CD4-positive, alpha-beta T cell treated with Interleukin-6 at 100 ng/mL for 8 hours (primary cell): Measurements from ENCODE around the gene MRPL55.

Experiments
- DNase-seq: peaks from one replicate; pipeline ENCODE4 v3.0.0-alpha.2; 2020; ENCODE audit warnings: mixed read lengths, low spot score

The MRPL55 gene

DNA sequence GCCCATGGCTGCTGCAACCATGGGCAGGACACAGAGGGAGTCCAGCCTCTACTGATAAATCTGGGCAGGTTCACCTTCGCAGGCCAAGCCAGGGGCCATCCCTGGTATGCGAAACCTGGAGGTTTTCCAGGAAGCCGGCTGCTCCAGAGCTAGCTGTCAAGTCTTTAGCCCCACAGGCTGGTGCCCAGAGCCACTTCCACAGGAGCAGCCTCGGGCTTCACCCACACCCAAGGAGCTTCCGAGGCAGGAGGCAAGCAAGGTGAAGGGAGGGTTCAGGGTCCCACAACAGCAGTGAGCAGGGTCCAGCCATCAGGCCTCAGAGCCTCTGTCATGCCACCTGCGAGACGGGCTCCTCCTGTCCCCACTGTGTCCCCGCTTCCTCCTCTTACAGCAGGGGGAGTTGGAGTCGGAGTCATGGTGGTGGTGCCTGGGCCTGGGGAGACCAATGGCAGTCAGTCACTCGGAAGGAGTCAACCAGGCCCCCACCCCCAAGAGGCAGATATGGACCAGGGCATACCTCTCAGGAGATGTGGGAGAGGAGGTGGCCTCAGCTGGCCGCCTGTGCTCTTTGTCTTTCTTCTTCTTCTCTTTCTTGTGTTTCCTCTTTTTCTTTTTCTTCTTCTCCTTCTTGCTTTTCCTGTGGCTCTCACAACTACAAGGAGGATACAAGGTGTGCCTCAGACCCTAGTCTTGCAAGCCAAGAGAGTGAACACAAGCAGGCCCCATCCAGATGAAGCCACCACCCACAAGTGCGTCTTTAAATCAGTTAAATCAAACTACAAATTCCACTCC, 8.1 kb downstream of the MRPL55 start:
- no peak for DNase-seq

DNA sequence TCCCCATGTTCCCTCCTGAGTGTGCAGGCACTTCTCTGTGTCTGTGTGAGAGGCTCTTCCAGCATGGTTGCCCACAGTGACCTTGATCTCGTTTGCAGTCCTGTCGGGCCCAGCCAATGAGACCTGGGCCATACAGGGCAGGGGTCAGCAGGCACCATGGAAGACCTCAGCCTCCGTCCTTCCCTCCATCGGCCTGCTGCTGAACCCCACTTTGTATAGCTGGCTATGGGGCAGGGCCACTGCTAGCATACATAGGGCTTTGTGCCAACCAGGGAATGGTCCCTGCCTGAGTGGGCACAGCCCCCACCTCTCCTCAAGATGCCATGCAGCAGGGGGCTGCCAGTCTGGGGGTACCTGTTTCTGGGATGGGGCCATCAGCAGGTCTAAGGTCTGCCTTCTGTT, 9.8 kb downstream of the MRPL55 start:
- no peak for DNase-seq

DNA sequence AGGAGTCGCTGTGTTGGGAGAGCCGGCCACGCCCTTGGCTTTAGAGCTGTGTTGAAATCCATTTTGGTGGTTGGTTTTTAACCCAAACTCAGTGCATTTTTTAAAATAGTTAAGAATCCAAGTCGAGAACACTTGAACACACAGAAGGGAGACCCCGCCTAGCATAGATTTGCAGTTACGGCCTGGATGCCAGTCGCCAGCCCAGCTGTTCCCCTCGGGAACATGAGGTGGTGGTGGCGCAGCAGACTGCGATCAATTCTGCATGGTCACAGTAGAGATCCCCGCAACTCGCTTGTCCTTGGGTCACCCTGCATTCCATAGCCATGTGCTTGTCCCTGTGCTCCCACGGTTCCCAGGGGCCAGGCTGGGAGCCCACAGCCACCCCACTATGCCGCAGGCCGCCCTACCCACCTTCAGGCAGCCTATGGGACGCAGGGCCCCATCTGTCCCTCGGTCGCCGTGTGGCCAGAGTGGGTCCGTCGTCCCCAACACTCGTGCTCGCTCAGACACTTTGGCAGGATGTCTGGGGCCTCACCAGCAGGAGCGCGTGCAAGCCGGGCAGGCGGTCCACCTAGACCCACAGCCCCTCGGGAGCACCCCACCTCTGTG, 10.7 kb downstream of the MRPL55 start:
- DNase-seq: no peak

DNA sequence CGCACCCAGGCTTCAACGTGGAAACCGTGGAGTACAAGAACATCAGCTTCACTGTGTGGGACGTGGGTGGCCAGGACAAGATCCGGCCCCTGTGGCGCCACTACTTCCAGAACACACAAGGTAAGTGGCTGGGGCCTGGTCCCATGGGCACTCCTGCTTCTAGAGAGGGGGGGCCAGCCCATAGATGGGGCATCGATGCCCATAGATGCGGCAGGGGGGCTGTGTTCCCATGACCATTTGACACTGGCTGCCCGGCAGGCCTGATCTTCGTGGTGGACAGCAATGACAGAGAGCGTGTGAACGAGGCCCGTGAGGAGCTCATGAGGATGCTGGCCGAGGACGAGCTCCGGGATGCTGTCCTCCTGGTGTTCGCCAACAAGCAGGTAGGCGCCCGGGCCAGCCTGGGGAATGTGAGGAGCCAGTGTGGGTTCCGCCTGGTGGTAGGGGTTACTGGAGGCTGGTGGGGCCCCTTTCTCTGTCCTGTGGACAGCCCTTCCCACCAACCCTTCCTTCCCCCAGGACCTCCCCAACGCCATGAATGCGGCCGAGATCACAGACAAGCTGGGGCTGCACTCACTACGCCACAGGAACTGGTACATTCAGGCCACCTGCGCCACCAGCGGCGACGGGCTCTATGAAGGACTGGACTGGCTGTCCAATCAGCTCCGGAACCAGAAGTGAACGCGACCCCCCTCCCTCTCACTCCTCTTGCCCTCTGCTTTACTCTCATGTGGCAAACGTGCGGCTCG, 11.6 kb downstream of the MRPL55 start:
- DNase-seq: no peak

DNA sequence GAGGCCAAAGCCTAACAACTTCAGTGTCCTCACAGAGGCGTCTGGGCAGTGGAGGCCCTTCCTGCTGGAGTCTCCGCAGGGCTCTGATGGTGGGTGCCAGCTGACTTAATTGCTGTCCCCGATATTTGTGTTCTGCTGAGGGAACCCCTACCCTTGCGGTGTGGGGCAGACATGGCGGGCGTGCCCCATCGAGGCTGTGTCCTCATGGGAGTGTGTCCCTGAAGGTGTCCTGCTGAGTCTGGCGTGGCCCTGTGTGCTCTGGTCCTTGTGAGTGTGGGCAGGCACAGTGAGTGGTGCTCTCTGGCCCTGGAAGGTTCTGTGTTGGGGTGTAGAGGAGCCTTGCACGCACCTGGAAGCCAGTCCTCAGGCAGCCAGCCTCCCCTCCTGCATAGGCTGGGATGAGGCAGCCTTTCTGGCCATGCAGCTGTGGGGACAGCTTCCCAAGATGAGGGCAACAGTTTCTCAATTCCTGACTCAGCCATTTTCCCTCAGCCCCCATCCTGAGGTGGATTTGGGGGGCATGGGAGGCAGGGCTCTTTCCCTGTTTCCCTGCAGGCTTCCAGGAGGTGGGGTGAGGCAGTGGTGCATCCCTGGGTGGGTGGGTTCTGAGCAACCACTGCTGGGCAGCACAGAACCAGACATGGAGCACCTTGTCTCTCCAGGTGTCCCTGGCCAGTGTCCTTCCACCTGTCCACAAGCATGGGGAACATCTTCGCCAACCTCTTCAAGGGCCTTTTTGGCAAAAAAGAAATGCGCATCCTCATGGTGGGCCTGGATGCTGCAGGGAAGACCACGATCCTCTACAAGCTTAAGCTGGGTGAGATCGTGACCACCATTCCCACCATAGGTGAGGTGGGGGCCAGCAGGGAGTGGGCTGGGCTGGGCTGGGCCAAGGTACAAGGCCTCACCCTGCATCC, 12.4 kb downstream of the MRPL55 start:
- DNase-seq: no peak

DNA sequence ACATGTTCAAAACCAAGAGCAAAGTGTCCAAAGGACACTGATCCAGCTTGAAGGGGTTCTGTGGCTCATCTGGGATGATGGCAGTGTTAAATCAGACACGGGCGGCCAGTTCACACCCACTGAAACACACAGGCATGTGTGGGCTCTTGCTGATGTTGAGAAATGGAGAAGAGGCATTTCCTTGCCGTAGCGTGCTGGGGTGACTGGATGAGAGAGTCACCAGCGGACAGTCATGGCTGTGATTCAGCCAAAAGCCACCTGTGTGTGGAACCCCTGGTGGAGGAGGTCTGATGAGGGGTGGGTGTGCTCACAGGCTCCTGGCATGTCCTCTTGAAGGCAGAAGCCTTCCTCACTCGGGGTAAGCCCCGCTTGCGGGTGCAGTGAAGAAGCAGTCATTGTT, 13.2 kb downstream of the MRPL55 start:
- no peak for DNase-seq

DNA sequence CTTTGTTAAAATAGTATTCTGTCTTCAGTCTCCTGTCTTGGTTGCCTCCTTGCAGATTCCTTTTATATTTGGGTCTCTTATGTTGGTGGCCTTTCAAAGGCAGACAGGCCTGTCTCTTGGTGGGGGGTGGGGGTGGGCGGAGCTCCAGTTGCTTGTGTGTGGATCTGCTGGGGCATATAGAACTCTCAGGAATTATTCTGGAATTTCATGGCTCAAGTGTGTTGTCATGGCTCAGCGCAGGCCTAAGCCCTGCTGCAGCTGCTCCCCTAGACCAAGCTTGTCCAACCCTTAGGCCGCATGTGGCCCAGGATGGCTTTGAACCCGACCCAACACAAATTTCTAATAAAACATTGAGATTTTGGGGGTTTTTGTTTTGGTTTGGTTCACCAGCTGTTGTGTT, 13.9 kb downstream of the MRPL55 start:
- no peak for DNase-seq

DNA sequence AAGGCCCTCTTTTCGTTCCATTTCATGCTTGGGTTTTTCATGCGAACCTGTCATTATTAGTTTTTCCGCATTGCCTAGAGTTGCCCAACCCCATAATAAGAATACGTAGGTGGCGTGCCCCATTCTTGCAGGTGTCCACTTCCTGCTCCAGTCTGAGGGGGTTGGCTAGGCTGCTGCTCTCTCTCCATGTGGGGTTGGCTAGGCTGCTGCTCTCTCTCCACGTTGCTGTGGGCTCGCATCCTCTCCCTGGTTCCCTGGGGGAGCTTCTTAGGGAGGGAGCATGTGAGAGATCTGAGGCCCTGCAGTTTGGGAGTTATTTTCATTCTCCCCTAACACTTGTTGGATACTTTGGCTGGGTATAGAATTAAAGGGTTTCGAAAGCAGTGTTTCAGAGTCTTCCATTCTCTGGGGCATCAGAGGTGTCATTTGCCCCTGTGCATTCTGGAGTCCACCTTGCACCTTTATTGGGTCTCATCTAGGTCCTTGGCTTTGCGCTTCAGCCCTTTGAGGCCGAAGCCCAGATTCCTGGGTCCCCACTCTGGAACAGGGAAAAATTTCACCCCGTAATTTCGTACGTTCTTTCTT, 14.6 kb downstream of the MRPL55 start:
- no peak for DNase-seq

DNA sequence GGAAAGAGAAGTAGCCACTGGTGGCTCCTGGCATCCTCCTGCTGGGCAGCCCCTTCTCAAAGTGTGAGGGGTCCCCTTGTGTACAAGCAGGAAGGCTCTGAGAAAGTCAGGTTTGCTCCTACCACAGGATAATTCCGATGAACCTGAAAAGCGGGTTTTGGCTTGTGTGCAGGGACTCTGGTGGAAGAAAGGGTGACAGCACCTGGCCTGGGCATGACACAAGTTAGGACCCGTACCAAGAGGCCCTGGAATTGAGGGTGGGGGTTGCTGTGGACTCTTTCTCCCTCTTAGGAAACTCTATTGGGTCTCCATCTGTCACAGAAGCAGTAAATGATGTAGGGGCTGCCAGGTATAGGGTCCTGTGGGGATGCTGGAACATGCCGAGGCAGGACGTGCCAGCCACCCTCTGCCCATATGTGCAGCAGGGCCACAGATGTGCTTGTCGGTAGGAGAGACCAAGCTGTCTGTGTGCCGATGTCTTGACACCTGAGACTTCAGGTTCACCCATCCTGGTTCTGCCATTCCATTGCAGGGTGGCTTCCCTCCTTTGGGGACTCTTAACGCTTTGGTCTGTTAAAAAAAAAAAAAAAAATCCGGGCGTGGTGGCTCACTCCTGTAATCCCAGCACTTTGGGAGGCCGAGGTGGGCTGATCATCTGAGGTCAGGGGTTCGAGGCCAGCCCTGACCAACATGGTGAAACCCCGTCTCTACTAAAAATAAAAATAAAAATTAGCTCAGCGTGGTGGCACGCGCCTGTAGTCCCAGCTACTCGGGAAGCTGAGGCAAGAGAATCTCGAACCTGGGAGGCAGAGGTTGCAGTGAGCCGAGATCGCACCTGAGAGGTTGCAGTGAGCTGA, 15.8 kb downstream of the MRPL55 start:
- DNase-seq: no peak

DNA sequence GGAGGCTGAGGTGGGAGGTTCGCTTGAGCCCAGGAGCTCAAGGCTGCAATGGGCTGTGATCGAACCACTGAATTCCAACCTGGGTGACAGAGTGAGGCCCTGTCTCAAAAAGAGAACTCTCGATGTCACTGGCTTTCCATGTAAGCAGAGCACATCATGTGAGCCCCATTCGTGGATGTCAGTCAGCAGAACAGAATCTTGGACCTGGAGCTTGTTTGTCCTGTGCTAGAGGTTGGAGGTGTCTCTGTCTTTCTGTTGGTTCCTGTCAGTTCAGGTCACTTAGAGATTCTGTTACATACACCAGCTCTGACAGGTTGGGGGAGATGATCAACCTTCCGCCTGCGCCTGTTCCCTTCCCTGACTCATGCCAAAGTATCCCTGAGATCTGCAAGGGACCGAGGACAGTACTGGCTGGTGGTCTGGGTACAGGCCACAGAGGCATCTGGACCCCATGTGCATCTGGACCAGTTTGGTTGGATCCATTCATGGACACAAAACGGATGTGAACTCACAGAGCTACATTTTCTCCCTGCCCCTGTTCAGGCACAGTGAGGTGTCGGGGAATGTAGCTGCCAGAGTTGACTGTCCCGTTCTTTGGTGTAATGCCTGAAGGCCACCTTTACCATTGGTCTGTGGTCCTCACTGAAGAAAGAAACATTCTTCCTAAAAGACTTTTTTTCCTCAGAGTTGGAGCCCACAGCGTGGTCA, 16.6 kb downstream of the MRPL55 start:
- DNase-seq: no peak

DNA sequence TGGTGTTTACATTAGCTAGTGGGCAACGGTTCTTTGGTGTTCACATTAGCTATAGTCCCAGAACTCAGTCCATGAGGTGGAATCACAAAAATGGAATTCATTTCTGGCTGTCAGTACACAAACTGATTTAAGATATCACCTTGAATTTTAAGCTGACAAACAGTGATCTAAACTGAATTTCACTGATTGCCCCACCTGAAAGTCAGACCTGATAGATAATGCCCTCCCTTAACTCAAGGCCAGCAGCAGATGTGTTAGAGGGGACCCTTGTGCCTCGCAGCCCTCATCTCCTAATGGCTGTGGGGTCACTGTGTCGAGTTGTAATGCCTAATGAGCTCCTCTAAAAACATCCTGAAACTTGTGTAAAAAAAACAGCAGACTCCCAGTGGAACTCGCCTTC, 18.0 kb downstream of the MRPL55 start:
- no peak for DNase-seq

DNA sequence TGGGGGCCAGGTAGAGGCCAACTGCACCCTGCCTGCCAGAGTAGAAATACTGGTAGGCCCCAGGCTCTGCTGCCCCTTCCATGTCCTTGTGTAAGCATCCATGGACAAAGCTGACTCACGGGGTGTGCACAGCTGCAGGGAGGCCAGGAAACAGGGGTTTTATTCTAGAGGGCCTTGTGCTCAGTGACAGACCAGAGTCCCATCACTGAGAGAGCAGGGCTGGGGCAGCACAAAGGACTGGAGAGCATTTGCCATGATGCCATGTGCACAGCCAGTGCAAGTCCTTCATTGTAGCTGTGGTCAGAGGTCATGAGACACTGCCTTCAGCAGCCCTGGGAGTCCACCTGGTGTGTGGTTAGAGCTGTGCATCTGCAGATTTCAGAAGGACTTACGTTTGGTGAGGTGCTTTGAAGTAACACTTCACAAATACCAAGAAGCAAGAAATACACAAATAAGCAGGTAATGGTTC, 18.5 kb downstream of the MRPL55 start:
- DNase-seq: no peak

DNA sequence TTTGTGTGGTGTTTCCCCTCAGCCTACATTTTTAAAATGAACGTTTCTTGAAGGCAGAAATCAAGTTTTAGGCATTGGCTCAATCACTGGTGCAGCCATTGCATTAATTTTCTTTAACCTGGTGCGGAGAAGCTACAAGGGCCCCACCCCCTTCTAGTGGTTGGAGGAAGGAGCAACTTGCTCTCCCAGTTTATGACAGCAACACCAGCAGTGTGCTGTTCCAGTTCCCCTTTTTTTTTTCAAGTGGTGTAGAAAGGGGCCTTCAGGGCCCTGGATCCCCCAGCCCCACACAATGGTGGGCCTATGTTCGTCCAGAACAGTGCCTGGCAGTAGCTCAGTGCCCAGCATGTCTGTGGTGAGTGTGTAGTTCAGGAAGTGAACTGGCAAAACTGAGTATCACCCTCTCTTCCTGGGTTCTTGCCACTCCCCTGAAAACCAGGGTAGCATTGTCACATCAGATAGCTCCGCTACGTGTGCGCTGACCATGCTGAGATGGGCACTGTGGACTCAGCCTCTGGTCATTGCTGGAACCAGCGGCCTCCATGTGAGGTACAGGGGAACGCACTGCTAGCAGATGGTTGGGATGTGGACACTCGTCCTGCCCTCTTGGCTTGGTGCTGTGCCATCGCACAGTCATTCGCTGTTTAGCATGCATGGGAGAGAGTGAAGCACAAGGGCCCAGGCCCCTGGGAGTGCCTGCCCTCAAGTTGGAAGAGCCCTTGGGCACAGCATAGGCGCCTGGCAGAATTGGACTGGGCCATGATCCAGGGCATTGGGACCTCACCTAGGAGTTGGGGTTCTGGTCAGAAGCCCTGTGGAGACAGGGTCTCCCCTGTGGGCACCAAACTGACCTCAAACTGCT, 19.3 kb downstream of the MRPL55 start:
- no peak for DNase-seq

DNA sequence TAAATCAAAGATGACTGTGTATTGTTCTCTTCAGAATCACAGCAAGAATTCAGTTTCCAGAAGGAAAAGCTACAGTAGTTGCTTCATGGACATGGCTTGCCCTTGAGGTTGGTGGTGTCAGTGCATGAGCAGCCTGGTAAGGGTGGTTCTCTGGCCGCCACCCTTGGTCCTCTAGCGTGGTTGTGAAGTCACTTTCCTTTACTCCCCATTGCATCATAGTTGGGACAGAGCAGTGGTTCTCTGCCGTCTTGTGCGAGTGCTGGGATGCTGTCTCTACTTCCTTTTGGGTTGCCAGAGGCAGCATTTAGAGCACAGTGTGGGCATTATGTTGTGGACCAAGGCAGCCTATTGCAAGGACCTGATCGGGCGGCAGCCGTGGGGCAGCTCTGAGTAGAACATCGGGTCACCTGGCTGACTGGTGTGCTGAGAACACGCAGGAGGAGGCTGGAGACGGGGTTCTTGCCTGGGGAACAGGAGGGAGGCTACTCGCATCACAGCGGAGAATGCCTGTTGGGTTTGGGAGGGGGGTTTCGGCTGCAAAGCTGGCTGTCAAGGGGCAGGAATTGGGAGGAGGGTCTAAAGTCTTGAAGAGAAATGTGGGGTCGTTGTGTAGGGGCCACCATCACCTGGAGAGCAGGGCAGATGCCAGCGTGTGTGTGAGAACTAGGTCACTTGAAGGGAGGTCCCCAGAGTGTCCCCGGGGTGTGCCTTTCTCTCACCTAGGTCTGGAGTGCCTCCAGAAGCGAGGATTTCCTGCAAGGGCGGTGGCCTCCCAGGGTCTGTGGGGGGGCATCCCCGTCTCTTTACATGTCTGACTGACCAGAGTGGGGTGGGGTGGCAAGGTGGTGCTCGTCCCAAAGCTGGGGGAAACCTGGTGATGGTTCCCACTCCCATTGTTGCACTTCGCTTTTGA, 20.3 kb downstream of the MRPL55 start:
- DNase-seq: no peak

DNA sequence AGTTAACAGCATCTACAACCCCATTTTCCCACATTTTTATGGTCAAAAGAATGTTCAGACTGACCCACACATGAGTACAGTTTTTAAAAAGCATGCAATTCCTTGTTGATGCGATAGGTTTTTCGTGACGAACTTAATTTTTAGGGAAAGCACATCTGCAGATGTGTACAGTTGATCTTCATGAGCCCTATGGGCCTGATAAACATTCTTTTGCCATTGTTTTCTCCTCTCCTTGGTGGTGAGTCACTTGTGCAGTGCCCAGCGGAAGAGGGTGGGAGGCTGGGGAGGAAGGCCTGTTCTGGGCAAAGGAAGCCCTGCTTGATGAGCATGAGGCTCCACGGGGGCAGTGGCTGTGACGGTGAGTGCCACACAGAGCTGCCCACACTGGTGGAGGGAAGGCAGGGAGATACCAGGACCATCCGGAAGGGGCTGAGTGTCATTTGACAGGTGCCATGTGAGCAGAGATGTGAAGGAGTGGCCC, 21.3 kb downstream of the MRPL55 start:
- peak; percentile 24 for DNase-seq

DNA sequence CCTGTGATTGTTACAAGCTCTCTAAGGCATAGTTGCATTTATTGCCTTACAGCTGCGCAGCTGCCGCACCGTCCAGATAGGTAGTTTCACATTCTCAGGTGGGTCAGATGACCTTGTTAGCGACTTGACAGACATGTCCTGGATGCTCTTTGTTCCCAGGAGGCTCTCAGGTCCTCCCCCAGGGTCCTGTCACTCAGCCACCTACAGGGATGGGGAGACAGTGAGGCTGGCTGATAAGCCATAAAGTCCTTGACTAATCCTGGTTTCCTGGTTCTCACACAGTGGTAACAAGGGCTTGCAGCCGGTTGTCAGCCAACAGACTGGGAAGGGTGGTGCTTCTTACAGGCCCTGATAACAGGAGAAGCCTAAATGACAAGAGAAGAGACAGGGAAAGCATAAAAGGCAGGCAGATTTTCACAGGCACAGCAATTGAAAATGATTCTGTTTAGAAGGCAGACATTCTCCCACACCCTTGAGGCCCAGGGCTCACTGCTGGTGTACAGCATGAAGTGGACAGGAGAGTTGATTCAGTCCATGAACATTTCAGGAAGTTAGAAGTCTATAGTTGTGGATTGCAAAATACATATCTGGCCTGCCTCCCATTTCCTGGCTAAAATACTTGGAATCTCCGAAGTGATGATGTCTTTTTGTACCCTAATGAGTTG, 23.7 kb downstream of the MRPL55 start:
- no peak for DNase-seq

DNA sequence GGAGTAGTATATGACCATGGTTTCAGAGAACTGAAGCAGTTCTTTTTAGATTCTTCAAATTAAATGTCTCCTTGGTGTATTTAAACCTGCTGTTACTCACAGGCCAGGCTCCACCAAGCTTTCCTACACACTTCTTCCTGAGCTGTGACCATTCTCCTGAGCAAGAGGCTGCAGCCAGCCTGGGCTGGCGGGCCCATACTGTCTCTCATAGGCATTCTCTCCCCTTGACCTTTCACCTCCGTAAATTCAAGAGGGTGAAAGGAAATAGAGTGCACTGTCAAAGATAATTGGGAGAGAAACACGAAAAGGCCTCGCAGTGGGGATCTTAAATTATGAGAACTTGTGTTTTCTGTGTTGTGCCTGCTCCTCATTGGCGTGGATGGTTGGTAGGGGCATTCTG, 24.3 kb downstream of the MRPL55 start:
- no peak for DNase-seq
